ENCODE data around the gene TMEM97. TPM values are rescaled to one million over a fixed set of nuclear protein-coding genes. Genes with fewer than 3 reads are reported as not detected.

The TMEM97 gene
- total RNA-seq, 5 donors from 2014 or later (not counting 1 experiment from before 2014, with no cell fraction given) = 3.4 to 7.2 (median 5.1) TPM

- Mint-ChIP-seq H3K27ac (no peak overlapping the region), H3K27me3 (no peaks in the 10 kb centered on the region), H3K9me3 (no peaks in the 10 kb centered on the region), H3K36me3 (peaks cover 40% of the 10 kb centered on the region), H3K4me1 (no peaks in the 10 kb centered on the region), H3K4me3 (no peak overlapping the region)
- no peak overlapping the region for H3K4me3 ChIP-seq (ENCODE audit: control insufficient read depth in 1 of 2, extremely low read depth in 1 of 2, low read length in 1 of 2)
- H3K4me1 ChIP-seq (ENCODE audit: control insufficient read depth in 1 of 2, extremely low read depth in 1 of 2, insufficient read depth in 2 of 2, low read length in 2 of 2) = no peaks in the 10 kb centered on the region
- peaks cover 20 to 88% of the 10 kb centered on the region in 2 donors for H3K36me3 ChIP-seq (ENCODE audit: control insufficient read depth in 2 of 2, extremely low read depth in 1 of 2, insufficient read depth in 1 of 2, low read length in 1 of 2)
- CTCF ChIA-PET = interaction anchor here (0.6 to 1.4 kb wide), 2 partner anchors 14 to 34 kb away, joined by 3 to 4 read pairs; partner anchors contain the start of genes IFT20 (in 1 of the 2) and TNFAIP1 (in 1 of the 2)
- H3K27me3 ChIP-seq (replicated peaks in 1 of 2; ENCODE audit: control insufficient read depth in 2 of 2, extremely low read depth in 1 of 2, insufficient read depth in 2 of 2, low read length in 1 of 2) = no peaks in the 10 kb centered on the region
- 81% methylated on average over 3 of the region's 3 CpGs for WGBS (ENCODE audit: insufficient coverage)
- POLR2A ChIA-PET = no interaction called here
- ATAC-seq (replicated peaks in 1 of 4) (no peak), DNase-seq (no peak)
- no peak overlapping the region for H3K27ac ChIP-seq (ENCODE audit: low read length)
- no peaks in the 10 kb centered on the region for H3K9me3 ChIP-seq
Measured at GRCh38 chr17:28348979-28349378, 30.0 kb downstream of the TMEM97 start.

- Mint-ChIP-seq H3K36me3 (peaks cover 42% of the 10 kb centered on the region), H3K4me1 (peaks cover 0 to 6% (median 4%) of the 10 kb centered on the region in 3 donors), H3K27me3 (no peaks in the 10 kb centered on the region), H3K4me3 (no peak overlapping the region), H3K9me3 (no peaks in the 10 kb centered on the region), H3K27ac (no peak overlapping the region)
- Histone ChIP-seq H3K4me3 (ENCODE audit: control insufficient read depth in 1 of 2, extremely low read depth in 1 of 2, low read length in 1 of 2) (no peak overlapping the region), H3K36me3 (ENCODE audit: control insufficient read depth in 2 of 2, extremely low read depth in 1 of 2, insufficient read depth in 1 of 2, low read length in 1 of 2) (peaks cover 21 to 89% of the 10 kb centered on the region in 2 donors), H3K9me3 (no peaks in the 10 kb centered on the region), H3K27me3 (replicated peaks in 1 of 2; ENCODE audit: control insufficient read depth in 2 of 2, extremely low read depth in 1 of 2, insufficient read depth in 2 of 2, low read length in 1 of 2) (no peaks in the 10 kb centered on the region), H3K27ac (ENCODE audit: low read length) (no peak overlapping the region), H3K4me1 (ENCODE audit: control insufficient read depth in 1 of 2, extremely low read depth in 1 of 2, insufficient read depth in 2 of 2, low read length in 2 of 2) (no peaks in the 10 kb centered on the region)
- no peak for ATAC-seq (replicated peaks in 1 of 4)
- ChIA-PET CTCF (no interaction called here), POLR2A (interaction anchor here in 1 of 2 donors (0.6 kb wide), 1 partner anchor 21 kb away, joined by 5 read pairs; no protein-coding TSS in a partner anchor)
- no peak for DNase-seq
- 100% methylated on average over 4 of the region's 7 CpGs for WGBS (ENCODE audit: insufficient coverage)
Measured at GRCh38 chr17:28350271-28350670, 31.3 kb downstream of the TMEM97 start.

GRCh38 chr17:28357061-28357900 is 38.3 kb downstream of the TMEM97 start, which contains the start of gene POLDIP2:
Gene POLDIP2, minus strand, starts transcription at chr17:28357527. Its CDS starts 79 bp downstream, at chr17:28357448.
- Mint-ChIP-seq H3K9me3 (no peaks in the 10 kb centered on the region), H3K27ac (peak within 1 kb of the TSS; percentile 92 to 93), H3K4me1 (peaks cover 24 to 33% (median 33%) of the 10 kb centered on the region in 3 donors), H3K27me3 (no peaks in the 10 kb centered on the region), H3K4me3 (peak within 1 kb of the TSS; percentile 93 to 95 (median 94)), H3K36me3 (peaks cover 27% of the 10 kb centered on the region)
- WGBS (ENCODE audit: insufficient coverage) = under 1% methylated on average over 80 of the region's 80 CpGs
- peaks cover 16 to 59% of the 10 kb centered on the region in 2 donors for H3K36me3 ChIP-seq (ENCODE audit: control insufficient read depth in 2 of 2, extremely low read depth in 1 of 2, insufficient read depth in 1 of 2, low read length in 1 of 2)
- H3K4me1 ChIP-seq (ENCODE audit: control insufficient read depth in 1 of 2, extremely low read depth in 1 of 2, insufficient read depth in 2 of 2, low read length in 2 of 2) = peaks cover 11 to 20% of the 10 kb centered on the region in 2 experiments
- H3K27ac ChIP-seq (ENCODE audit: low read length) = peak within 1 kb of the TSS; percentile 72
- H3K9me3 ChIP-seq = no peaks in the 10 kb centered on the region
- H3K4me3 ChIP-seq (ENCODE audit: control insufficient read depth in 1 of 2, extremely low read depth in 1 of 2, low read length in 1 of 2) = peak within 1 kb of the TSS; percentile 82 to 90
- ATAC-seq (replicated peaks in 1 of 4) = peak; percentile 97 to 100 (median 99)
- DNase-seq = peak; percentile 87 to 97 (median 94)
- POLR2A ChIA-PET = interaction anchor here (0.5 to 2.3 kb wide), 5 partner anchors 21 to 316 kb away, joined by 3 to 25 read pairs (median 3); partner anchors contain the start of genes IFT20 (in 2 of the 2) and TNFAIP1 (in 2 of the 2)
- CTCF ChIA-PET = interaction anchor here in 1 of 2 donors (0.6 to 2.2 kb wide), 5 partner anchors 19 to 27 kb away, joined by 3 to 15 read pairs (median 4); partner anchors contain the start of genes IFT20 and TNFAIP1
- no peaks in the 10 kb centered on the region for H3K27me3 ChIP-seq (replicated peaks in 1 of 2; ENCODE audit: control insufficient read depth in 2 of 2, extremely low read depth in 1 of 2, insufficient read depth in 2 of 2, low read length in 1 of 2)

DNA sequence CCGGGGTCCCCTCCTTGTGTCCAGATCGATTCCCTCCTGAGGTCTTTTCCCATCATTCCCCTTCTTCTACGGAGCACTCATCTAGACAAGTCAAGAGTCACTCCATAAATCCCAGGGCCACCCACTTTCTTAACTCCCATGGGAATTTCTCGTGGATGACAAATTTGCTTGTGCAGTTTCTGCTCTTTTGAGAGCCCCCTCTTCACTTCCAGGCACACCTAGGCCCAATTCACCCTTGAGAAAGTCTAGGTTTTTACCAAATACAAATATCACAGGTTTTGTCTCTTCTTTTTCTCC is 38.8 kb downstream of the TMEM97 start:
- H3K27me3 ChIP-seq (replicated peaks in 1 of 2; ENCODE audit: control insufficient read depth in 2 of 2, extremely low read depth in 1 of 2, insufficient read depth in 2 of 2, low read length in 1 of 2) = no peaks in the 10 kb centered on the region
- Mint-ChIP-seq H3K9me3 (no peaks in the 10 kb centered on the region), H3K4me3 (peak overlapping the region; percentile 93 to 95 (median 94)), H3K36me3 (peaks cover 25% of the 10 kb centered on the region), H3K27me3 (no peaks in the 10 kb centered on the region), H3K4me1 (peaks cover 24 to 33% (median 33%) of the 10 kb centered on the region in 3 donors), H3K27ac (peak overlapping the region; percentile 92 to 93)
- no peaks in the 10 kb centered on the region for H3K9me3 ChIP-seq
- DNase-seq (no peak), ATAC-seq (replicated peaks in 1 of 4) (no peak)
- ChIA-PET CTCF (interaction anchor here in 1 of 2 donors (0.6 to 2.2 kb wide), 4 partner anchors 20 to 26 kb away, joined by 3 to 15 read pairs (median 4); partner anchors contain the start of genes IFT20 and TNFAIP1), POLR2A (interaction anchor here (0.5 to 2.3 kb wide), 5 partner anchors 22 to 317 kb away, joined by 3 to 25 read pairs (median 3); partner anchors contain the start of genes IFT20 (in 2 of the 2) and TNFAIP1 (in 2 of the 2))
- whole genome bisulfite sequencing (ENCODE audit: insufficient coverage) = 7% methylated on average over 4 of the region's 4 CpGs
- H3K4me1 ChIP-seq (ENCODE audit: control insufficient read depth in 1 of 2, extremely low read depth in 1 of 2, insufficient read depth in 2 of 2, low read length in 2 of 2) = peaks cover 11 to 20% of the 10 kb centered on the region in 2 experiments
- peak overlapping the region; percentile 82 to 90 for H3K4me3 ChIP-seq (ENCODE audit: control insufficient read depth in 1 of 2, extremely low read depth in 1 of 2, low read length in 1 of 2)
- peaks cover 16 to 60% of the 10 kb centered on the region in 2 donors for H3K36me3 ChIP-seq (ENCODE audit: control insufficient read depth in 2 of 2, extremely low read depth in 1 of 2, insufficient read depth in 1 of 2, low read length in 1 of 2)
- H3K27ac ChIP-seq (ENCODE audit: low read length) = peak overlapping the region; percentile 72

GRCh38 chr17:28363186-28363585 is 44.2 kb downstream of the TMEM97 start:
- no peak for DNase-seq
- peaks cover 14 to 56% of the 10 kb centered on the region in 2 donors for H3K36me3 ChIP-seq (ENCODE audit: control insufficient read depth in 2 of 2, extremely low read depth in 1 of 2, insufficient read depth in 1 of 2, low read length in 1 of 2)
- peaks cover 4% of the 10 kb centered on the region in 2 experiments for H3K4me1 ChIP-seq (ENCODE audit: control insufficient read depth in 1 of 2, extremely low read depth in 1 of 2, insufficient read depth in 2 of 2, low read length in 2 of 2)
- Mint-ChIP-seq H3K27me3 (no peaks in the 10 kb centered on the region), H3K36me3 (peaks cover 19% of the 10 kb centered on the region), H3K4me3 (no peak overlapping the region), H3K27ac (no peak overlapping the region), H3K4me1 (peaks cover 3 to 6% (median 6%) of the 10 kb centered on the region in 3 donors), H3K9me3 (no peaks in the 10 kb centered on the region)
- WGBS (ENCODE audit: insufficient coverage) = no CpG with 5 or more reads among the region's 5 CpGs
- H3K27me3 ChIP-seq (replicated peaks in 1 of 2; ENCODE audit: control insufficient read depth in 2 of 2, extremely low read depth in 1 of 2, insufficient read depth in 2 of 2, low read length in 1 of 2) = no peaks in the 10 kb centered on the region
- CTCF ChIA-PET = no interaction called here
- POLR2A ChIA-PET = interaction anchor here (0.5 to 0.6 kb wide), 3 partner anchors 129 to 357 kb away, joined by 3 read pairs; partner anchors contain the start of gene RPL23A (in 1 of the 2)
- no peaks in the 10 kb centered on the region for H3K9me3 ChIP-seq
- H3K27ac ChIP-seq (ENCODE audit: low read length) = no peak overlapping the region
- no peak overlapping the region for H3K4me3 ChIP-seq (ENCODE audit: control insufficient read depth in 1 of 2, extremely low read depth in 1 of 2, low read length in 1 of 2)
- no peak for ATAC-seq (replicated peaks in 1 of 4)

Data from T-cell (primary cell).